ENCODE data around the gene ZBTB46.

The ZBTB46 gene

DNA sequence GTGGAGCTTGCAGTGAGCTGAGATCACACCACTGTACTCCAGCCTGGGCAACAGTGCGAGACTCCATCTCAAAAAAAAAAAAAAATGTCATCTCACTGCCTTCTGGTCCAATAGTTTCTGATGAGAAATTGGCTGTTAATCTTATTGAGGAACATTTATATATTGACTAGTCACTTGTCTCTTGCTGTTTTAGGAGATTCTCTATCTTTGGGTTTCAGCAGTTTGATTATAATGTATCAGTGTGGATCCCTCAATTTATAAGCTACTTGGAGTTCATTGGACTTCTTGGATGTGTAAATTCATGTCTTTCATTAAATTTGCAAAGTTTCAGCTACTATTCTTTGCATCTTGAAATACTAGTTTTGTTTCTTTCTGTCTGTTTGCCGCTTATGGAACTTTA lies 112.1 kb downstream of the ZBTB46 start:
- no peaks in the 10 kb centered on the region for H3K27me3 ChIP-seq (ENCODE audit: insufficient read depth, low read length)
- no peaks in the 10 kb centered on the region for H3K4me1 ChIP-seq (ENCODE audit: insufficient read depth, low read length)
- WGBS, result 90% methylated on average over 2 of the region's 2 CpGs
- H3K27ac ChIP-seq (ENCODE audit: low read depth, low read length), result no peak overlapping the region
- H3K4me3 ChIP-seq (ENCODE audit: low read length), result no peak overlapping the region
- H3K9me3 ChIP-seq (ENCODE audit: insufficient read depth, low read depth, low read length), result peaks cover 3% of the 10 kb centered on the region; the same call in 1 of the 2 replicates
- peaks cover 45% of the 10 kb centered on the region for H3K36me3 ChIP-seq (ENCODE audit: insufficient read depth, low read length)
- H3K9ac ChIP-seq (ENCODE audit: low read depth, low read length), result no peak overlapping the region

- Histone ChIP-seq H3K9me3 (ENCODE audit: insufficient read depth, low read depth, low read length) (peaks cover 3% of the 10 kb centered on the region; the same call in 1 of the 2 replicates), H3K27me3 (ENCODE audit: insufficient read depth, low read length) (no peaks in the 10 kb centered on the region), H3K4me1 (ENCODE audit: insufficient read depth, low read length) (no peaks in the 10 kb centered on the region), H3K27ac (ENCODE audit: low read depth, low read length) (no peak overlapping the region), H3K4me3 (ENCODE audit: low read length) (no peak overlapping the region), H3K9ac (ENCODE audit: low read depth, low read length) (no peak overlapping the region), H3K36me3 (ENCODE audit: insufficient read depth, low read length) (peaks cover 62% of the 10 kb centered on the region)
- 98% methylated on average over 2 of the region's 5 CpGs for WGBS
Measured at GRCh38 chr20:63714858-63715257, 116.2 kb downstream of the ZBTB46 start.

DNA sequence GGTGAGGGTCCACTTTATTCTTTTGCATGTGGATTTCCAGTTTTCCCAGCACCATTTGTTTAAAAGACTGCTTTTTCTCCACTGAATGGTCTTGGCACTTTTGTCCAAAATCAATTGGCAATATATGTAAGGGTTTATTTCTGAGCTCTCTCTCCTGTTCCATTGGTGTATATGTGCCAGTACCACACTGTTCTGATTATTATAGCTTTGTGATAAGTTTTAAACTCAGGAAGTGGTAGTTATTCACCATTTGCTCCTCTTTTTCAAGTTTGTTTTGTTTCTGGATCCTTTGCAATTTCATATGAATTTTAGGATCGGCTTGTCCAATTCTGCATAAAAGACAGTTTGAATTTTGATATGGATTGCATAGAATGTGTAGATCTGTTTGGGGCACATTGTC lies 118.9 kb downstream of the ZBTB46 start:
- H3K36me3 ChIP-seq (ENCODE audit: insufficient read depth, low read length), result peaks cover 46% of the 10 kb centered on the region
- H3K4me3 ChIP-seq (ENCODE audit: low read length), result no peak overlapping the region
- H3K27ac ChIP-seq (ENCODE audit: low read depth, low read length), result no peak overlapping the region
- H3K27me3 ChIP-seq (ENCODE audit: insufficient read depth, low read length), result no peaks in the 10 kb centered on the region
- no peaks in the 10 kb centered on the region for H3K9me3 ChIP-seq (ENCODE audit: insufficient read depth, low read depth, low read length)
- H3K4me1 ChIP-seq (ENCODE audit: insufficient read depth, low read length), result no peaks in the 10 kb centered on the region
- WGBS, result 100% methylated on average over 1 of the region's 1 CpG
- H3K9ac ChIP-seq (ENCODE audit: low read depth, low read length), result no peak overlapping the region

DNA sequence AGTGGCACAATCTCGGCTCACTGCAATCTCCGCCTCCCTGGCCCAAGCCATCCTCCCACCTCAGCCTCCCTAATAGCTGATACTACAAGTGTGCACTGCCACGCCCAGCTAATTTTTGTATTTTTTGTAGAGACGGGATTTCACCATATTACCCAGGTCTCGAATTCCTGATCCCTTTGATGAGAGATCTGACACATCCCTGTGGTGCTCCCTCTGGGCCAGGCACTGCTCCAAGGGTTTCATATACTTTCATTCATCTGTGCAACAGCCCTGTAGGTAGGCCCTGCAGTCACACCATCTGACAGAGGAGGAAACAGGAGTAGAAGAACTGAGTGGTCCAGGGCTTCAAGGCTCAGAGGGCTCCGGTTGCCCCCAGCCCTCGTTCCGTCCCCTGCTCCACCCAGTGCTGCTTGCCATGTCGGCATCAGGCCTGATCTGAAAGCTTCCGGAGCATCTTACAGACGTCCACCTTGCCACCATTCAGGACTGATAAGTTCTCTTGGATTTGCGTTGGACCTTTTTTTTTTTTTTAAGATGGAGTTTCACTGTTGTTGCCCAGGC lies 119.9 kb downstream of the ZBTB46 start:
- WGBS, result 89% methylated on average over 12 of the region's 12 CpGs
- Histone ChIP-seq H3K27me3 (ENCODE audit: insufficient read depth, low read length) (no peaks in the 10 kb centered on the region), H3K4me1 (ENCODE audit: insufficient read depth, low read length) (no peaks in the 10 kb centered on the region), H3K36me3 (ENCODE audit: insufficient read depth, low read length) (peaks cover 49% of the 10 kb centered on the region), H3K4me3 (ENCODE audit: low read length) (no peak overlapping the region), H3K9me3 (ENCODE audit: insufficient read depth, low read depth, low read length) (no peaks in the 10 kb centered on the region), H3K27ac (ENCODE audit: low read depth, low read length) (no peak overlapping the region), H3K9ac (ENCODE audit: low read depth, low read length) (no peak overlapping the region)

DNA sequence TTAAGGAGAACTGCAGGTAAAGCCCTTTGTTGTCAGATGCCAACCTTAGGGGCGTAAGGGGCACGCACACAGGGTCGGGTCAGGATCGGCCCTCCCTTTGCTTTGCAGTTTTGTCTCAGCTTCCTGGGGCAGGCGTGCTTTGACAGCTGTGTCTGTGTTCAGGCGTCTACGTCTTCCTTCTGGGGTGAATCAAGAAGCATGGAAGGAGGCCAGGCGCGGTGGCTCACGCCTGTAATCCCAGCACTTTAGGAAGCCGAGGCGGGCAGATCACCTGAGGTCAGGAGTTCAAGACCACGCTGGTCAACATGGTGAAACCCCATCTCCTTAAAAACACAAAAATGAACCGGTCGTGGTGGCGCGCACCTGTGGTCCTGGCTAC lies 121.9 kb downstream of the ZBTB46 start:
- H3K4me3 ChIP-seq (ENCODE audit: low read length), result peak overlapping the region; percentile 89
- peaks cover 54% of the 10 kb centered on the region for H3K36me3 ChIP-seq (ENCODE audit: insufficient read depth, low read length)
- no peak overlapping the region for H3K27ac ChIP-seq (ENCODE audit: low read depth, low read length)
- H3K9ac ChIP-seq (ENCODE audit: low read depth, low read length), result no peak overlapping the region
- H3K27me3 ChIP-seq (ENCODE audit: insufficient read depth, low read length), result no peaks in the 10 kb centered on the region
- H3K4me1 ChIP-seq (ENCODE audit: insufficient read depth, low read length), result no peaks in the 10 kb centered on the region
- H3K9me3 ChIP-seq (ENCODE audit: insufficient read depth, low read depth, low read length), result no peaks in the 10 kb centered on the region
- WGBS, result 96% methylated on average over 17 of the region's 17 CpGs

DNA sequence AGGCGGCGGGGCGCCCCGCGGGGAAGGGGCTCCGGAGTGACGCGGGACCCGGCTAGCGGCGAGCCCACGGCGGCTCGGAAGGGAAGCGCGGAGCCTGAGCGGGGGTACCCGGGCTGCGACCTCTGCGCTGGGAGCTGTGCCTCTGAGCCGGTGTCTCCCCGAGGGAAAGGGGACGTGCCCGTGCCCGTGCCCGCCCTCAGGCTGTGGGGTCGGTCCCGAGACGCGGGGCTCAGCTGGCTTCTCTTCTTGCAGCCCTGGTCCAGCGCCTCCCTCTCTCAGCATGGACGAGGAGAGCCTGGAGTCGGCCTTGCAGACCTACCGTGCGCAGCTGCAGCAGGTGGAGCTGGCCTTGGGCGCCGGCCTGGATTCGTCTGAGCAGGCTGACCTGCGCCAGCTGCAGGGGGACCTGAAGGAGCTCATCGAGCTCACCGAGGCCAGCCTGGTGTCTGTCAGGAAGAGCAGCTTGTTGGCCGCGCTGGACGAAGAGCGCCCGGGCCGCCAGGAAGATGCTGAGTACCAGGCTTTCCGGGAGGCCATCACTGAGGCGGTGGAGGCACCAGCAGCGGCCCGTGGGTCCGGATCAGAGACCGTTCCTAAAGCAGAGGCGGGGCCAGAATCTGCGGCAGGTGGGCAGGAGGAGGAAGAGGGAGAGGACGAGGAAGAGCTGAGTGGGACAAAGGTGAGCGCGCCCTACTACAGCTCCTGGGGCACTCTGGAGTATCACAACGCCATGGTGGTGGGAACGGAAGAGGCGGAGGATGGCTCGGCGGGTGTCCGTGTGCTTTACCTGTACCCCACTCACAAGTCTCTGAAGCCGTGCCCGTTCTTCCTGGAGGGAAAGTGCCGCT lies 122.5 kb downstream of the ZBTB46 start:
- Histone ChIP-seq H3K27ac (ENCODE audit: low read depth, low read length) (peak overlapping the region; percentile 18; the same call in 1 of the 2 replicates), H3K9ac (ENCODE audit: low read depth, low read length) (peak overlapping the region; percentile 82), H3K27me3 (ENCODE audit: insufficient read depth, low read length) (no peaks in the 10 kb centered on the region), H3K36me3 (ENCODE audit: insufficient read depth, low read length) (peaks cover 53% of the 10 kb centered on the region), H3K9me3 (ENCODE audit: insufficient read depth, low read depth, low read length) (no peaks in the 10 kb centered on the region), H3K4me3 (ENCODE audit: low read length) (peak overlapping the region; percentile 89), H3K4me1 (ENCODE audit: insufficient read depth, low read length) (no peaks in the 10 kb centered on the region)
- WGBS, result 26% methylated on average over 67 of the region's 67 CpGs

DNA sequence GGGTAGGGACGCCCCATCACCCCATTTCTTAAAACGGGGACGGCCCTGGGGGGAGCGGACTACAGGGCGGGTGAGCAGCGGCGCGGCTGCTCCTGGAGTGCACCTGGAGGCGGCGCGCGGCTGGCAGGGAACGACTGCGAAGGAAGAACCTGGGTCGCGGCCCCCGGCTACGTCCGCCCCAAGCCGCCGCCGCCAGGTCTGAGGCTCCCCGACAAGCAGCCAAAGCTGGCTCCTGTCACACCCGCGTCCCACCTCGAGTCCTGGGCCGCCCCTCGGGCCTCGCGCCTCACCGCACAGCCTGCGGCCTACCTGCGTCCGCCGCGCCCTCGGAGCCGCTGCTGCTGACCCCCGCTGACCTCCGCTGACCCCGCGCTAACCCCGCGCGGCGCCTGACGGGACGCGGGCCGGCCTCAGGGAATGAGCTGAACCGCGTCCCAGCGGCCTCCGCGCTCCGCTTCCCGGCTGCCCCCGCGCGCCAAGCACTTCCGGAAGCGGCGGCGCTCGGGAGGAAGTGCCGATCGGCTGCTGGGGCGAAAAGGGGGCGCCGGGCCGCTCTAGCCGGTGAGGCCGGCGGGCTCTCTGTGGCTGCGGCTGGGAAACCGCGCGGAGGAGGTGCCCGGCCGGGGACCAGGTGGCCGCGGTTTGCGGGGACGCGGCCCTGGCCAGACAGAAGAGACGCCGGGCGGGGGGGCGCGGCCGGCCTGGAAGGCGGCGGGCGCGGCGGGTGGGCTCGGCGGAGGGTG lies 123.3 kb downstream of the ZBTB46 start, which contains the start of the genes ARFRP1 and ZGPAT:
TSS of gene ARFRP1 (minus strand) at position 419 of the 743 bp plus-strand sequence. CDS start 885 bp downstream, outside the sequence.
TSS of gene ZGPAT (plus strand) at position 482 of the 743 bp plus-strand sequence. CDS start 542 bp downstream, outside the sequence.
- Histone ChIP-seq H3K9me3 (ENCODE audit: insufficient read depth, low read depth, low read length) (no peaks in the 10 kb centered on the region), H3K36me3 (ENCODE audit: insufficient read depth, low read length) (peaks cover 53% of the 10 kb centered on the region), H3K9ac (ENCODE audit: low read depth, low read length) (peak within 1 kb of the TSS; percentile 82), H3K4me3 (ENCODE audit: low read length) (peak within 1 kb of the TSS; percentile 89), H3K4me1 (ENCODE audit: insufficient read depth, low read length) (no peaks in the 10 kb centered on the region), H3K27ac (ENCODE audit: low read depth, low read length) (peak within 1 kb of the TSS; percentile 49; the same call in 1 of the 2 replicates), H3K27me3 (ENCODE audit: insufficient read depth, low read length) (no peaks in the 10 kb centered on the region)
- under 1% methylated on average over 98 of the region's 98 CpGs for WGBS

DNA sequence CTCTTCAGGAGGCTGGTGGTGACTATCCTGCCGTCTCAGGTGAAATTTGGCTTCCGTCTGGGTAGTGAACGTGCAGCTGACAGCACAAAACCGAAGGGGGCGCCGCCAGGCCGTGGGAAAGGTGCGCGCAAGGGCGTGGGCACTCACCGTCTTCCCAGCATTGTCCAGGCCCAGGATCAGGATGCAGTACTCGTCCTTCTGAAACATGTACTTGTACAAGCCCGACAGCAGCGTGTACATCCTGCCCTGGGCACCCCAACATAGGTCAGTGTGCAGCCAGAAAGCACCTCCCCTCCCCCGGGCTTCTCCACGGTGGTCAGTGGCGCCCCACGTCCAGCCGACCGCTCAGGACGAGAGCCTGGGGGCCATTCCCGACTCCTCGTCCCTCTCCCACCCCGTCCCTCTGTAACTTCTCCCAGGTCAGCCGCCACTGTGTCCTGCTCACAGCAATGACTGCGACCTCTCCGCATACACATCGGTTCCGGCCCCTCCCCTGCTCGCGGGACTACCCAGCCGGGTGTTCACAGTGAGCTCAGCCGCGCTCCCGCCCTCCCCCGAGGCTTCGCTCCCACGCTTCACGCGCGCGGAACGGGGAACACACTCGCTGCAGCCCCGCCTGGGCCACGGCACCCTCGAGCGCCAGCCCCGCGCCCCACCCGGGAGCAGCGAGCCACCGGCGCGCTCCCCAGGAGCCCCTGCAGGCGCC lies 124.1 kb downstream of the ZBTB46 start:
- peaks cover 48% of the 10 kb centered on the region for H3K36me3 ChIP-seq (ENCODE audit: insufficient read depth, low read length)
- H3K27ac ChIP-seq (ENCODE audit: low read depth, low read length), result peak overlapping the region; percentile 49; the same call in 1 of the 2 replicates
- no peaks in the 10 kb centered on the region for H3K9me3 ChIP-seq (ENCODE audit: insufficient read depth, low read depth, low read length)
- no peaks in the 10 kb centered on the region for H3K4me1 ChIP-seq (ENCODE audit: insufficient read depth, low read length)
- H3K9ac ChIP-seq (ENCODE audit: low read depth, low read length), result peak overlapping the region; percentile 82
- WGBS, result 8% methylated on average over 56 of the region's 56 CpGs
- peak overlapping the region; percentile 89 for H3K4me3 ChIP-seq (ENCODE audit: low read length)
- H3K27me3 ChIP-seq (ENCODE audit: insufficient read depth, low read length), result no peaks in the 10 kb centered on the region

DNA sequence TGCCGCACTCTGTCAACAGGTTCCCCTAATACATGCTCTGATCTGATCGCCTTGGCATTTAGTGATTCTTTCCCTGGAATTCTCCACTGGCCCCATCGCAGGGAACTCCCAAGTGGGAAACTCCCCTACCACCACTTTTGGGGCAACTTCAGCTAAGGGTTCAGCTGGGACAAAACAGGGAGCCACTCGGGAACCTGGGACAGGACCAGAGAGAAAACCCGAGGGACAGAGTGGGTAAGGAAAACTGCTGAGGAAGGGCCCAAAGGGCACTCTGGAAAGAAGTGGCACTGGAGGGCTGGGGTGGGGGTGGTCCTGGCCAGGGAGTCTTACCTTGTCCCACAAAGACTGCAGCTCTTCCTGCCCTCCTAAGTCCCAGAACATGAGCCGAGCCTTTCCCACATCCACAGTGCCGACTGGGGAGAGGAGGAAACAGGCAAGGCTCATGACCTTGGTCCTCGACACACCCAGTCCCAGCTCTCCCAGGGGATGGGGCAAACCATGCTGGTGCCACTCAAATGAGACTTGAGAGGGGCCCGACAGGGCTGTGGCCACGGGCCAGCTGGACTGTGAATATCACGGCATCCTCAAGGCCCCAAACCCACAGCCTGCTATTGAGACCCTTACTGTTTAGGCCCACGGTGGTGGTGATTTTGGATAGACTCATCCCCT lies 124.9 kb downstream of the ZBTB46 start:
- 96% methylated on average over 12 of the region's 12 CpGs for WGBS
- Histone ChIP-seq H3K4me3 (ENCODE audit: low read length) (peak overlapping the region; percentile 89), H3K9ac (ENCODE audit: low read depth, low read length) (no peak overlapping the region), H3K27me3 (ENCODE audit: insufficient read depth, low read length) (no peaks in the 10 kb centered on the region), H3K9me3 (ENCODE audit: insufficient read depth, low read depth, low read length) (no peaks in the 10 kb centered on the region), H3K36me3 (ENCODE audit: insufficient read depth, low read length) (peaks cover 39% of the 10 kb centered on the region), H3K27ac (ENCODE audit: low read depth, low read length) (no peak overlapping the region), H3K4me1 (ENCODE audit: insufficient read depth, low read length) (no peaks in the 10 kb centered on the region)

DNA sequence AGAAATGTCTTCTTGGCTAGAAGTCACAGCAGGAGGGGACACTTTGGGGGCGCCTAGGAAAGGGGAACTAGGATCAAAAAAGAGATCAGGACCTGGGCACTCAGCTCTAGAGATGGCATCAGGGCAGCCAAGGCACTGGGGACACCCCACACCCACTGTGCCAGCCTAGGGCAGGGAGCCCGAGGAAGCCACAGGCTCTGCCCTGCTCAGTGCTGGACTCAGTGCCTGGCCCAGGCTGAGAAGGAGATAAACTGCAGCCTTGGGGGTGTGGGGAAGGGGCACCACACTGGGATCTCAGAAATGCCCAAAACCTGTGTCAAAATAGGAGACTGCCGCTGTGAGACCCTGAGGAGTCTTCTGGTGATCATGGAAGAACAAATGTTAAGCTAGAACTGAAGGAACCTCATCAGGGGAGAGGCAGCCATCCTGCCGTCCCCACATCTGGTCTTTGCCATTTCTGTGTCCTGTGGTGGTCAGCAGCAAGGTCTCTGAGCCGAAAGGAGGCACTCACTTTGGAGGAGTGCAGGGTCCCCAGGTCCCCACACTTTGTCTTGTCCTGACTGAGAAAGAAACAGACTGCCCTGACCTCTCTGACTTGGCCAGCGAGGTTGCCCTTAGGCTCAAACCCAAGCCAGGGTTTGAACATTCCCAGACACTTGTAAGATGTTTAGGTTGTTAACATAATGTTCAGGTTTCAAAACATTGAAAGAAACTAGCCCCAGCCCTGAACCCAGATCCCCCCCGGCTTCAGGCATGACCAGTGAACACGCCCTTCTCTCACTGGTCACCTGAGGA lies 125.6 kb downstream of the ZBTB46 start:
- 94% methylated on average over 8 of the region's 8 CpGs for WGBS
- Histone ChIP-seq H3K27me3 (ENCODE audit: insufficient read depth, low read length) (no peaks in the 10 kb centered on the region), H3K9ac (ENCODE audit: low read depth, low read length) (no peak overlapping the region), H3K4me1 (ENCODE audit: insufficient read depth, low read length) (no peaks in the 10 kb centered on the region), H3K27ac (ENCODE audit: low read depth, low read length) (no peak overlapping the region), H3K4me3 (ENCODE audit: low read length) (no peak overlapping the region), H3K9me3 (ENCODE audit: insufficient read depth, low read depth, low read length) (no peaks in the 10 kb centered on the region), H3K36me3 (ENCODE audit: insufficient read depth, low read length) (peaks cover 32% of the 10 kb centered on the region)
